LHCN-M2 (cell line): ENCODE results near the gene ASB15. TPM values are rescaled to one million over a fixed set of nuclear protein-coding genes. Genes with fewer than 3 reads are reported as not detected.

Experiments used
- DNase-seq: peaks from one replicate; pipeline ENCODE4 v3.0.0-alpha.2; 2012; ENCODE audit warnings: low read depth
- total RNA-seq: library from RNA; depleted of rRNA; stranded (reverse); fragments of >200 nt; gene quantifications from 2 replicates; pipeline ENCODE4 v1.2.3, GENCODE V29; 2014

Gene ASB15
- total RNA-seq, 1 experiment from 2014 or later = not detected

DNA sequence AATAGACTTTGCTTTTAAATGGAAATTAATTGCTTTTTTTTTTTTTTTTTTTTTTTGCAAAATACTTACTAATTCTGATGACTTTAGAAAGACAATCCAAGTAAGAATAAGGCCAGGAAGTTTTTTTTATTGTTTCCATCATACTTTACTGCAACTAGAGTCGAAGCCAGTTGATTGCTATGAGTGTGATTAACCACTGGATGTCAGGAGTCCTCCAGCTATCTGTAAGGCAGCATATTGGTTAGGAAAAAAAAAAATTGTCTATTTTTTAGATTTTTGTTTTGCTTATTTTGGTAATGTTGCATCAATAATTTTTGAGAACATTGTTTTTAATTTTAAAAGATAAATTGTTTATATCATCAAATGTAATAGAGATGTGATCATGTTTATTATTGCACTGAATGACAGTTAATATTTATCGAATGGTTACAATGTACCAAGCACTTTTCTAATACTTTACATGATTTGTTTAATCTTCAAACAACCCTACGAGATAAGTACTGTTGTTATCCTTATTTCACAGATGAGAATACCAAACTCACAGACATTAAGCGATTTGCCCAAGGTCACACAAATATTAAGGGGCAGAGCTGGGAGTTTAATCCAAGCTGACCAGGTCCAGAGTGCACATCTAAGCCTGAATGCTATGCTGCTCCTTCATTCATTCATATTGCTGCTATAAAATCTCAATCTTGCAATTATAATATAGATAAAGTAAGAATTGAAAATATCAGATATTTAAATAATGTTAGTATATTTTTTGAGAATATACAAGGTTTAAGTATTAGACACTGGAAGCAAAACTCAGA, 34.1 kb downstream of the ASB15 start:
- peak; percentile 66 for DNase-seq

DNA sequence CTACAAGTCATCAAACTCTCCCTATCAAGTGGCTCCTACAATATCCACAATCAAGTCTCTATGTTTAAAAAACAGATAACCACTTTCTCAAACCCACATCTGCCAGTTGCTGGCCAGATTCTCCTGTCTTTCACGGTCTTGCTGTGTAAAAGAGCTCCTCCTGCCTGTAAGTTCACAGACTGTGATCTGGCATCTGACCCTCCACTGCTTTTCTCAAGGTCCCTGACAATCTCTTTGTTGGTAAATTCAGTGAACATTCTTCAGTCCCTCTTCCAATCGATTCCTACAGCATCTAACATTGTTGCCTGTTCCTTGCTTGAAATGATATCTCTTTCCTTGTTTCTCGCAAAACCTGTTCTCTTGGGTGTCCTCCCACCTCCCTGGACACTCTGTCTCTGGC, 35.6 kb downstream of the ASB15 start:
- peak; percentile 56 for DNase-seq

DNA sequence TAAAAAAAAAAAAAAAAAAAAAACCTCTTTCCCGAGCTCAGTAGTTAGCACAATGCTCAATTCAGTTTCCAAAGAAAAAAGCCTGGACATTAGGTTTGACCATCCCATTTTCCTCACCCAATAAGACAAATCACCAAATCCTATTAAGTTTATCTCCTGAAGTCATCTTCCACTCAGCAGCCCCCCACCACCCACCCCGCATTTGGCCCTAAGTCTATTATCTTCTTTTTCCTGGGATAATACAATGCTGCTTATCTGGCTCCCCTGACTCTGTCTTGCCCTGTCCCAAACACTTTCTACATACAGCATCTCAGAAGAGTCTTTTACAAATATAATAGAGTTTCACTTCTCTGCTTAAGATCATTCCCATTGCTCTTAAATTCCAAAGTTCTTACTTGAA, 36.3 kb downstream of the ASB15 start:
- no peak for DNase-seq

DNA sequence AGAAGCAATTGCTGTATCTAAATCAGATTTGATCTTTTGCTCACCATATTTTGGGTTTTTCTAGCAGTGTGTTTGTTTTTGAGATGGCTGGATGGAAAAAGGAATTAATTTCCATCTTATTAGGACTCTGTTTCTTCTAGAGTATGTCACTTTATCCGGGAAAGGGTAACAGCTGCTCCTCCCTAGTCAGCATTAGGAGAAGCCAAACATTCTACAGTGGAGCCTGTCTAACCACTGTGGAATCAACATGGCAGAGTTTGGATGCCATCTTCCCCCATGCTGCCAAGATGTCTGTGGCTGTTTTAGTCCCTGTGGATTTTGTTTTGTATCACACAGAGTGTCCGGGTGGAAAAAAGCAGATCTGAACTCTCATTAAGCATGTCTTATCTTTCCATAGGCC, 38.0 kb downstream of the ASB15 start:
- DNase-seq = peak; percentile 72

DNA sequence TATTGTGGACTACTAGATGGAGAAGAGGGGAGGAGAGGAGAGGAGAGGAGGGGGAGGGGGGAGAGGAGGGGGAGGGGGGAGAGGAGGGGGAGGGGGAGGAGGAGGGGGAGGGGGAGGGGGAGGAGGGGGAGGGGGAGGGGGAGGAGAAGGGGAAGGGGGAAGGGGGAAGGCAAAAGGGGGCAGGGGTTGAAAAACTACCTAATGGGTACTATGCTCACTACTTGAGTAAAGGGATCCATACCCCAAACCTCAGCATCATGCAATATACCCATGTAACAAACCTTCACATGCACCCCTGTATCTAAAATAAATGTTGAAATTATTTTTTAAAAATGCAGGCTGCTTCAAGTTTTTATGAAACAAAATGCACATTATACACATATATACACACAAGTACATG, 39.0 kb downstream of the ASB15 start:
- no peak for DNase-seq

DNA sequence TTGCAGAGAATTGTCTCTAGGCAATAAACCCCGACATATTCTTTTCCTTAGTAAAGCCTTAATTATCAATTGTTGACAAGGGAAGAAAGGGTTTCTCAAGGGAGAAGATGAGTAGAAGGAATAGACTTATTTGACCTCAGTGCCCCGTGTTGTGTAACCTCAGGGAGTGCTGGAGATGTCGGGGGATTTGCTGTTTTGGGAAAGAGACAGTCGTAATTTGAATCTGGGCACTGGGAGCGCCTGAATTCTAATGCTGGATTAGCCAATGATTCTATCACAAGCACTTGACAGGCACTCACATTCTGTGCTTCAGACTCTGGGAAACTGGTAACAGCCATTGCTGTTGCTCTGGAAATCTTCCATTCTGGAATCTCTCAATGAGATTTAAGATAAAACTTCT, 40.3 kb downstream of the ASB15 start:
- DNase-seq = no peak

DNA sequence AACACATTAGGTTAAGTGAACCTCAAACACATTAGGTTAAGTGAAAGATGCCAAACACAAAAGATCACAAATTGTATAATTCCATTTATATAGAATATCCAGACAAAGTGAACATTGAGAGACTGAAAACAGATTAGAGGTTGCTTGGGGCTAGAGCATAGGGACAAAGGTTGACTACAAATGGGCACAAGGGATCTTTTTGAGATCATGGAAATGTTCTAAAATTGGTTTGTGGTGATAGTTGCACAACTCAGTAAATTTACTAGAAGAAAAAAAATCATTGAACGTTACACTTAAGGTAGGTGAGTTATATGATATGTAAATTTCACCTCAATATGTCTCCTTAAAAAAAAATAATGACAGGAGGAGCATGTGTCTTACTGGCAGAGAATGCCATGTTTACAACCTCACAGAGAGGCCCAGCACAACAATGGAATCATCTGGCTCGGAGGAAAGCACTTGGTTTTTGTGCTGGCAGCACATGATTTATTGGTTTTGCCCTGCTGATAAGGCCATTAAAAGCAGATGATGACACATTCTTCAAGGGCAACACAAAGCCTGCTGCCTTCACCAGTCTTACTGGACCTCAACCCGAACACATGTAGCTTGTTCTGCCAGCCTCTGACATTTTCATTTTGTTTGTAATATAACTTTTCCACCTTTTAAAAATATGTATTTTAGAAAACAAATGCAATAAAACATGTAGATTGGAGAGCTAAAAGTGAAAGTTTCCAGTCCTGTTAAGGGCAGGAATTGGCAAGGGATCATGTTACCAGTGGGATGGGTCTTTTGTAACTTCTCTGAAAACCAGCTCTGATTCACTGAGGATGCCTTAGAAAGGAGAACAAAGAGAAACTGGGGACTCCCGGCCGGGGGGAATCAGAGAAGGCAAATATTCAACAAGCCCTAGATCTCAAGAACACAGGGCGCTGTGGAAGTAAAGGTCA, 42.1 kb downstream of the ASB15 start:
- DNase-seq = peak; percentile 91

DNA sequence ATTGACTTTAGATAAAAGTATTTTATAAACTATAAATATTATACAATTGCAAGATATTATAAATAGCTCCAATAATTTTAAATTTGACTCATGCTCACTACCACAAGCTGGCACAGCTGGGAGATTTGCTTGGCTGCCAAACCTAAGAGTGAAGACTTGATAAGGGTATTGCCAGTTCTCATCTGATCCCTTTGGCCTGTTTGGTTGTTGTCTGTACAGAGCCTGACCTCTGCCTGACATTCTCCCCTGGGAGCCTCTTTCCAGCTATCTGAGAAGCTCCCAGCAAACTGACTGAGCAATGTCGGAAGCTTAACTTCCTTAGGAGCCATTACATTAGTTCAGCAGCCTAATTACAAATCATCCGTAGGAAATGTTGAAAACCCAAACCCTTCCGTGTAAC, 43.9 kb downstream of the ASB15 start:
- peak; percentile 79 for DNase-seq

DNA sequence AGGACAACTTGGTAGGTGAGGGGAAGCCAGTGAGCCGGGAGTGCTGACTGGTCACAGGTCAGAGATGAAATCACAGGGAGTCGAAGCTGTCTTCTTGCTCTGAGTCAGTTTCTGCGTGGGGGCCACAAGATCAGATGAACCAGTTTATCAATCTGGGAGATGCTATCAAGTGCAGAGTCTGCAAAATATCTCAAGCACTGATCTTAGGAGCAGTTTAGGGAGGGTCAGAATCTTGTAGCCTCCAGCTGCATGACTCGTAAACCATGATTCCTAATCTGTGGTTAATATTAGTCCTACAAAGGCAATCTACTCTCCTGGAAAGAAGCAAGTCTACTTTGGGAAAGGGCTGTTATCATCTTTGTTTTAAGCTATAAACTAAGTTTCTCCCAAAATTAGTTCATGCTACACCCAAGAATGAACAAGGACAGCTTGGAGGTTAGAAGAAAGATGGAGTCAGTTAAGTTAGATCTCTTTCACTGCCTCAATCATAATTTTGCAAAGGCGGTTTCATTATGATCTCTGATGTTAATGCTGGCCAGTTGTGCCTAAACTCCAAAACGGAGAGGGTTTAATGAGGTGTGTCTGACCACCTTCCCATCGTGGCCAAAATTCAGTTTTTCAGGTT, 45.6 kb downstream of the ASB15 start:
- DNase-seq = peak; percentile 49

DNA sequence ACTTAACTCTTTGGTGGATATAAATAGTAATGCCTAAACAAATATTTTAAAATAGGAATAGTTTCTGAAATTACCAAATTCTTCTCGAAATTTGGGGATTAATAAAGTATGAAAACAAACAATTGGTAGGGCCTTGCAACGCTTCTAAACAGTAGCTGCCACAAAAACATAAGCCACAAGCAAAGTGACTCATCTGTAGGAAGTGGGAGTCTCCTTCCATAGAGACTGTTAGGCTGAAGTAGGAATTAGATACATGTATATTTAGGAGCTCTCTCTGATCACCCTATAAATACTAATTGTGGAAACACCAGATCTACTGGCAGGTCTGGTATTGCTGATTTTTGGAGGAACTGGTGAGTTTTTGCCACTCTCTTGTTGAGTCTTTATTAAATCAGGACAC, 48.3 kb downstream of the ASB15 start:
- DNase-seq = peak; percentile 70

DNA sequence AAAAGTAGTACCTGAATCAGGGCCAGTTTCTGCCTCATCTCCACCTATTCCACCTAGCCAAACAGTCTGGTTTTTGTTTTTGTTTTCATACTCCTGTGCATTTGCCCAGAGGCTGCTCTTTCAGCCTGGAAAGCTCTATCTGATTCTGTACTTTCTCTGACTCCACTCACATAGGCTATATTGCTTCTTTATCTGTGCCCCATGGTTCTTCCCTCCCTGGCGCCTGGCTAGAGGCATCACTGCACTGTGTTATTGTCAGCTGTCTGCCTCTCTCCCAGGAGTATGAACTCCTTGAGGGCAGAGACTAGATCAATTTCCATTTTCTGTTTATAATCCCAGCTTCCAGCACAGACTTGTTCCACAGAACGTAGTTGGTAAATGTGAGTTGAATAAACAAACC, 49.0 kb downstream of the ASB15 start:
- DNase-seq = no peak

DNA sequence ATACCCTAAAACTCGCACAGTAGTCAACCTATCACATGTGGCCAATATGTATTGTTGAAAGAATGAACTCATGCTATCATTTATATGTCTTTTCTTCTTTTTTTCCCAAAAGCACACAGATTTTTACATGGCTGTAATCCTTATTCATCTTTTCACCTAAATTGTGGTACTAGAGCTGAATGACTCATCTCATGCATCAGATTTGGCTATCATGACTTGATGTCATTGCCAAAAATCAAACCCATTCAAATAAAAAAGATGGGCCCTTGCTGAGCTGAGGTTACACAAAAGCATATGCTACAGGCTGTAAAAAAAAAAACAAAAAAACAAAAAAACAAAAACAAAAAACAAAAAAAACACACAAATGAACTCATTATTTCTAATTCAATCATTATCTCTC, 50.8 kb downstream of the ASB15 start:
- no peak for DNase-seq

DNA sequence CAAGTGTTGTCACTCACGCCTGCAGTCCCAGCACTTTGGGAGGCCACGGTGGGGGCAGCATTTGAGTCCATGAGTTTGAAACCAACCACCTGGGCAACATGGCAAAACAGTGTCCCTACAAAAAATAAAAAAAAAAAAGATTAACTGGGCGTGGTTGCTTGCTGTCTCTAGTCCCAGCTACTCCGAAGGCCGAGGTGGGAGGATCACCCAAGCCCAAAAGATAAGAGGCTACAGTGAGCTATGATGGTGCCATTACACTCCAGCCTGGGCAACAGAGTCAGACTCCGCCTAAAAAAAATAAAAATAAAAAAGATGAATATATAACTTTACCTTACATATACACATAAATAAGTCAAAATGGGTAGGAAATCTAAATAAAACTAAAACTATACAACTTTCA, 51.5 kb downstream of the ASB15 start:
- no peak for DNase-seq

DNA sequence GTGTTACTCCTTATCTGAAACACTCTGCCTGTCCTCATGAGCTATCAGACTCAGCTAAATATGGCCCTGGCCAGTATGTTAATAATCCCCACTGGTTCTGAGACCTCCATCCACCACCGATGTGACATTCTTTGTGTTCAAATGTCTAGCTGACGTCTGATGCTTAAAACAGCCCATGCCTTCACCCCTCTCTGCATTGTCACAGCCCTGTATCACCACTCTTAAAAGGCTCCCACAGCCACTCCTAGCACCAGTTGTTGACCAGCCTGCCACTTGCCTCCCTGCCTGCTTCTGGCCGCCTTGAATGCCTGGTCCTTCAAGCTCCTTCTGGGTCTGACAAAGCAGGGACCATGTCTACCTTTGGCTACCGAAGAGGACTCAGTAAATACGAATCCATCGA, 54.0 kb downstream of the ASB15 start, which contains the start of gene LMOD2:
Gene LMOD2 (plus strand): TSS at position 253 of the 400 bp plus-strand sequence. CDS start 98 bp downstream, at position 351.
- DNase-seq = no peak

DNA sequence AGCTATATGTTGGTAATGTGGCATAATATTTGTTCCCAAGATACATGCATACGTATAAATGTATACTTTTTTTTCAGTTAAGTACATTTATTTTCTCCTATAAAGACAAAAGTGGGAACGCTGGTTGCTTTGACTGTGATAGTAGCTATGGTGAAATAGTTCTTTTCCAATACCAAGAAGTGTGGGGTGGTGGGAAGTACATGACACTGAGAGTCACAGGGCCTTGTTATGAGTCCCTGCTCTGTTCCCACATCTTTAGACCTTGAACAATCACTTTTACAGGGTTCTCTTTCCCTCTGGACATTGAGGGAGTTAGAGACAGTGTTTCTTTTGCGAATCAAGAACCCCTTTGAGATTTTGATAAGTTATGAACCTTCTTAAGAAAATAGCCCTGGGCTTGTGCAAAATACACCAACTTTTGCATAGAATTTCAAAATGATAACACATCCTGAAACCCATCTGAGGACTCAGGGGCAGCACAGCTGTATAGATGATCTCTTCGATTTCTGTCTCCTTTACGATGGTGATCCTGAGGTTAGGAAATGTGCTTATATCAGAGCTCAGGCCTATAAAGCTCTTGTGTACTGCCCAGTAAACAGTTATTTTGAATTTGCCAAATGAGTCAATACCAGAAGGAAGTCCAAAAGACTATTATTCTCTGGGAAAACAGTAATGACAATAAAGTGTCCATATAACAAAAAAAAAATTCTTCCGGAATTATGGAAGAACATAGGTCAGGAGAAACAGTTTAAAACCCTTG, 55.1 kb downstream of the ASB15 start:
- no peak for DNase-seq

DNA sequence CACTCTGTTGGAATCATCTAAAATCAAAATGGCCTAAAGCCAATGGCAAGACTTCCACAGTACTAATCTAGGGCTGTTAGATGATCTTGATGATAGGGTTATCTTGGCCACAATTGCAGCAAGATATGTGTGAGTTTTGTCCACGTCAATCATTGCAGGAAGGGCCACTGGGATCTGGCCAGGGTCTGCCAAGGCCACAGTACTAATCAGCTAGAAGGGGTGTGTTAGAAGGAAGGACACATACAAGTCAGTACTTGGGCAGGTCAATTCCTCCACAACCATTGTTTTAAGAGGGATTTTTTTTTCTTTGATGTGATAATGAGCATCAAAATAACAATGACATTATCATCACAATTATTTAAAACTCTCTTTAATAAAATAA, 55.7 kb downstream of the ASB15 start:
- DNase-seq = no peak

DNA sequence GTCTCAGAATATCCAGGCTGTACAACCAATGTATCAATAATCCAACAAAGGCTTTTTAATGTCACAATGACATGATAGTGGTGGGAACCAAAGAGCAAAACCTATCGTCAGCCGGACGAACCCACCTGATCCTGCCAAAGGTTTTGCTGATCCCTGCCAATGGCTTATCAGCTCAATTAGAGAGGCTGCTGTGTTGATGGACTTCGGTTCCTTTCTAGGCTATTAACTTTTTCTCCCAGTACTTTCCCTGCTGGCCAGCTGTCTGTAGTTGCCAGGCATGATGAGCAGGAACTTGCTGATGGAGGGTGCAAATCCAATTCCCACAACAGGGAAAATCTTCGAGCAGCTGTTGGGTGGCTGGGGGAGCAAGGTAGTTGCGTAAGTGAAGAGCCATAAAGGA, 56.4 kb downstream of the ASB15 start:
- DNase-seq = no peak

DNA sequence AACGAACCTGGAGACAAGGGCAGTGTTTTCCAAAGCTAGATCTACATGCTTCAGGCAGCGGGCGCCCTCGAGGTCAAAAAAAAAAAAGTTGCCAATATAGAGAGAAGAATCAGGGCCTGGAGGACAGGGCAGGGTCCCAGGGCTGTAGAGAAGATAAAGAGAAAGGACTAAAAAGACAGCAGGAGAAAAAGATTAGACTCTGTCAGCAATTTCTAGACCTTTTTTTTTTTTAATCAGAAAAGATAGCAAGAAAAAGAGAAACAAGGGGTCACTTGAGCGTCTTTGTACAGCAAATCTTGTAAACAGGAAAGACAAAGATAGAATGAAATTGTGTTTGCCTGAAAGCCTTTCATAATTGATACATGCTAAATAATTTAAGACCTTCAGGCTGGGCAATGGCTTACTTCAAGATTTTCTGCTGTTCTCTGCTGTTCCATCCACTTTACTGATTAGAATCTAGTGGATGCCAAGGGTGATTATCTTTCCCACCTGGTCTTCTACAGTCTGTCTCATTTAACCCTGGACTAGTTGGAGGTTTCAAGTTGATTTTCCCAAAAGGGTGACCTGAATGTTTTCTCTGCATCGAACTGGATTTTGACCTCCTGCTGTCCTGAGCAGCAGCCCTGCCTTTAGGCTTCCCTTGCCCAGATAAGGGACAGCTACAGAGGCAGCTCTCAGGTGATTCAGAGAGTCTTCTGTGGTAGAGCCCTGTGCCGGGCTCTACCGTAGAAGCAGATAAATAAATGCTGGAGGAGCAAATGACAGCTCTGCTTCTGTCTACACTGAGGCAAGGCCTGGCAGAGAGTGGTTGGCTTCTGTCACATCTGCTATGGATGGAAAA, 59.1 kb downstream of the ASB15 start:
- DNase-seq = no peak

DNA sequence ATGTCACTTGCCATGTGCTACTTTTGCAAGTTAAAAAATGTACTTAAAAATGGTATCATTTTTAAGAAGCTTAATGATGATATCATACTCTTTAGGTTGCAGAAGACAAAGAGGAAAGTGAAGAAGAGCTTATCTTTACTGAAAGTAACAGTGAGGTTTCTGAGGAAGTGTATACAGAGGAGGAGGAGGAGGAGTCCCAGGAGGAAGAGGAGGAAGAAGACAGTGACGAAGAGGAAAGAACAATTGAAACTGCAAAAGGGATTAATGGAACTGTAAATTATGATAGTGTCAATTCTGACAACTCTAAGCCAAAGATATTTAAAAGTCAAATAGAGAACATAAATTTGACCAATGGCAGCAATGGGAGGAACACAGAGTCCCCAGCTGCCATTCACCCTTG, 60.1 kb downstream of the ASB15 start:
- DNase-seq = no peak

DNA sequence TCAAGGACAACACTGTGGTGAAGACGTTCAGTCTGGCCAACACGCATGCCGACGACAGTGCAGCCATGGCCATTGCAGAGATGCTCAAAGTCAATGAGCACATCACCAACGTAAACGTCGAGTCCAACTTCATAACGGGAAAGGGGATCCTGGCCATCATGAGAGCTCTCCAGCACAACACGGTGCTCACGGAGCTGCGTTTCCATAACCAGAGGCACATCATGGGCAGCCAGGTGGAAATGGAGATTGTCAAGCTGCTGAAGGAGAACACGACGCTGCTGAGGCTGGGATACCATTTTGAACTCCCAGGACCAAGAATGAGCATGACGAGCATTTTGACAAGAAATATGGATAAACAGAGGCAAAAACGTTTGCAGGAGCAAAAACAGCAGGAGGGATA, 60.7 kb downstream of the ASB15 start:
- DNase-seq = no peak
